Osteocyte (in vitro differentiated cells): Measurements from ENCODE around the gene HOMER1. TPM values are rescaled to one million over a fixed set of nuclear protein-coding genes. Genes with fewer than 3 reads are reported as not detected.

Experiments used
- DNase-seq: peaks from one replicate; pipeline ENCODE4 v3.0.0; 2021; ENCODE audit warnings: mixed read lengths; ENCODE audit not compliant: unreplicated experiment; ENCODE audit errors: extremely low spot score
- H3K27ac Mint-ChIP-seq: one replicate; pipeline ENCODE4 v1.8.0; 2021; ENCODE audit warnings: mild to moderate bottlenecking, mixed read lengths; ENCODE audit not compliant: unreplicated experiment
- H3K27me3 Mint-ChIP-seq: one replicate; pipeline ENCODE4 v1.8.0; 2021; ENCODE audit warnings: mixed read lengths; ENCODE audit not compliant: unreplicated experiment
- H3K36me3 Mint-ChIP-seq: one replicate; pipeline ENCODE4 v1.8.0; 2021; ENCODE audit warnings: mixed read lengths; ENCODE audit not compliant: unreplicated experiment
- H3K4me1 Mint-ChIP-seq: one replicate; pipeline ENCODE4 v1.8.0; 2021; ENCODE audit warnings: mixed read lengths; ENCODE audit not compliant: unreplicated experiment
- H3K4me3 Mint-ChIP-seq: one replicate; pipeline ENCODE4 v1.8.0; 2021; ENCODE audit warnings: mild to moderate bottlenecking, moderate library complexity, mixed read lengths; ENCODE audit not compliant: unreplicated experiment
- H3K9me3 Mint-ChIP-seq: one replicate; pipeline ENCODE4 v1.8.0; 2021; ENCODE audit warnings: mixed read lengths; ENCODE audit not compliant: unreplicated experiment
- CTCF ChIP-seq: fragments of 200-600 bp; sonication (generic); IDR thresholded peaks from 2 replicates; pipeline ENCODE4 v1.5.0; 2021; ENCODE audit warnings: antibody characterized with exemption, mild to moderate bottlenecking, moderate library complexity
- total RNA-seq: library from RNA; stranded (reverse); gene quantifications from 2 replicates; pipeline ENCODE4 v1.2.1, GENCODE V29; 2021

The HOMER1 gene
- total RNA-seq, 1 donor from 2014 or later: 7.2 TPM

DNA sequence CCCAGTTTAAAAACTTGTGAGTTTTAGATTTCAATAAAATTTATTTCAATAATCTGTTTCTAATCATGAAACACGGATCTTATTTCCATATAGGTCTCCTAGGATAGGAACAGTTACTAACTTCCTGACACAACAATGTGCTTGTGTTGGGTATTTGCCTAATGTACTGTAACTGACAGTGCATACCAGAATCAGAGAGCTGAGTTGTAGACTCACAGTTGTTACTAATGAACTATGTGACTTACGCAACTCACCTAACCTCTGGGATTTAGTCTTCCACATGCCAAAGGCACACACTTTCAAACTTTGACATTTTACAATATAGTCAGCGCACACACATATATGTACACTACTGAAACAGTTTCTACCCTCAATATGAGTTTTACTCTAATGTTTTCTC lies 77.7 kb downstream of the HOMER1 start:
- H3K9me3 Mint-ChIP-seq: no peaks in the 10 kb centered on the region
- H3K4me3 Mint-ChIP-seq: no peak overlapping the region
- peaks cover 3% of the 10 kb centered on the region for H3K36me3 Mint-ChIP-seq
- no peak for DNase-seq
- TF ChIP-seq CTCF: no peak
- peaks cover 6% of the 10 kb centered on the region for H3K4me1 Mint-ChIP-seq
- peak overlapping the region; percentile 12 for H3K27ac Mint-ChIP-seq
- no peaks in the 10 kb centered on the region for H3K27me3 Mint-ChIP-seq

GRCh38 chr5:79430196-79430595 lies 83.7 kb downstream of the HOMER1 start:
- no peak overlapping the region for H3K4me3 Mint-ChIP-seq
- no peak overlapping the region for H3K27ac Mint-ChIP-seq
- H3K36me3 Mint-ChIP-seq: peaks cover under 1% of the 10 kb centered on the region
- no peaks in the 10 kb centered on the region for H3K4me1 Mint-ChIP-seq
- TF ChIP-seq CTCF: no peak
- H3K27me3 Mint-ChIP-seq: no peaks in the 10 kb centered on the region
- no peaks in the 10 kb centered on the region for H3K9me3 Mint-ChIP-seq
- DNase-seq: no peak

DNA sequence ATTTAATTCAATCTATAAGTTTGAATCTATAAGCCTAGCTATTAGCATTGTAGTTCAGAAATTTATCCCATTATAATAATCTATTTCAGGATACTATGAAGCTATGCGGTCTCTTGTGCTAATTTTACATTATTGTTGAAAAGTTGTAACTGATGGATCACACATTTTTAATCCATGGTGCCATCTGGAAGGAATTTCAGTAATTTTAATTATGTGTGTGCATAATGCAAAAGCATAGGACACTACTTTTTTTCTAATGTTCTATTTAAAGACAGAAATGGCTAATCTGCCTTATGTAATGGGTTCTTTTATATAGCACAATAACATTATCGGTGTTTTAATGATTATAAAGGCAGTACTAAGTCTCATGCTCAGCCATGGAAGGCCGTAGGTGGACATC lies 90.6 kb downstream of the HOMER1 start:
- H3K27me3 Mint-ChIP-seq: no peaks in the 10 kb centered on the region
- H3K4me3 Mint-ChIP-seq: no peak overlapping the region
- TF ChIP-seq CTCF: no peak
- no peak for DNase-seq
- no peaks in the 10 kb centered on the region for H3K9me3 Mint-ChIP-seq
- H3K36me3 Mint-ChIP-seq: peaks cover 5% of the 10 kb centered on the region
- no peak overlapping the region for H3K27ac Mint-ChIP-seq
- peaks cover 9% of the 10 kb centered on the region for H3K4me1 Mint-ChIP-seq

DNA sequence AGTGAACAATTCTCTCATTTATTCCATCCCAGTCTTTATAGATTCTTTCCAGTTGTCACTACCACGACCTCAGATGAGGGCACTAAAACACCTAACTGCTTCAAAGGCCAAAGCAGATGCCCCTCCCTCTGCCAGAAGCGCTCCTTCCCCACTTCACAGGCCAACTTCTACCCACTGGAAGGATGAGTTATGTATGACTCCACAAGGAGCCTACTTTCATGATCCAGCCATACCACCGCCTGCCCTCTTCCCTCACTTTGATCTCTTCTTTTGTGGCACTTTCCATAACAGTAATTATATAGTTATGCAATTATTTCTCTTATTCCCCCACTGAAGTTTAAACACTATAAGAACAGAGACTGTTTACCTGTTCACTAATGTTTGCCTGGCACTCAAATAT lies 93.7 kb downstream of the HOMER1 start:
- DNase-seq: no peak
- Mint-ChIP-seq H3K4me3 (no peak overlapping the region), H3K36me3 (peaks cover 5% of the 10 kb centered on the region), H3K4me1 (peaks cover 11% of the 10 kb centered on the region), H3K27me3 (no peaks in the 10 kb centered on the region), H3K27ac (no peak overlapping the region), H3K9me3 (no peaks in the 10 kb centered on the region)
- no peak for TF ChIP-seq CTCF

- Mint-ChIP-seq H3K4me1 (peaks cover 5% of the 10 kb centered on the region), H3K4me3 (no peak overlapping the region), H3K9me3 (no peaks in the 10 kb centered on the region), H3K36me3 (no peaks in the 10 kb centered on the region), H3K27me3 (no peaks in the 10 kb centered on the region), H3K27ac (no peak overlapping the region)
- no peak for TF ChIP-seq CTCF
- DNase-seq: no peak
Observed at GRCh38 chr5:79418276-79418675, 95.7 kb downstream of the HOMER1 start.
